HFF-Myc (cell line): ENCODE results near the gene ROCK1.
"Not testable (repeated sequence)": the region's sequence is repeated elsewhere in the genome, so short reads cannot be mapped to it uniquely, and the experiment has no call there.

ENCODE experiments used
- DNase-seq: peaks from one replicate; pipeline ENCODE4 v3.0.0-alpha.2; 2011; ENCODE audit warnings: low read depth; ENCODE audit errors: extremely low read depth
- H3K4me3 ChIP-seq: replicated peaks from 2 replicates; pipeline ENCODE4 v1.5.1; 2011; ENCODE audit warnings: low read depth, mild to moderate bottlenecking, control low read depth, low read length
- CTCF ChIP-seq: IDR thresholded peaks from 2 replicates; pipeline ENCODE4 v1.5.1; 2012; ENCODE audit warnings: mild to moderate bottlenecking, low read depth, low read length, control low read depth; ENCODE audit errors: missing control alignments

Gene ROCK1

GRCh38 chr18:20960735-20961134 is 150.9 kb downstream of the ROCK1 start:
- no peak overlapping the region for H3K4me3 ChIP-seq
- DNase-seq = no peak
- no peak for TF ChIP-seq CTCF

- H3K4me3 ChIP-seq, DNase-seq: not testable (repeated sequence)
Measured at GRCh38 chr18:20950827-20951226, 160.8 kb downstream of the ROCK1 start.
